Gastroesophageal sphincter (tissue), 4 donors: ENCODE data around the gene ADAMTS17. TPM values are rescaled to one million over a fixed set of nuclear protein-coding genes. Genes with fewer than 3 reads are reported as not detected.

Source experiments
- ATAC-seq: fragments of 150-250 bp; one replicate; pipeline ENCODE4 v1.9.1; 2016; ENCODE audit warnings: mild to moderate bottlenecking, moderate library complexity
- H3K27ac ChIP-seq, 4 donors: fragments of 200-600 bp; sonication (generic) in 3 of 4; 1 replicate in 3 of 4; 2 replicates in 1 of 4; pipeline ENCODE4 v1.5.1; 2016 to 2019
- H3K27me3 ChIP-seq: fragments of 200-600 bp; sonication (generic); one replicate; pipeline ENCODE4 v1.5.1; 2019
- H3K36me3 ChIP-seq, 2 donors: fragments of 200-600 bp; sonication (generic); one replicate each; pipeline ENCODE4 v1.5.1; 2019; ENCODE audit warnings: control low read depth in 1 of 2
- H3K4me1 ChIP-seq, 3 donors: fragments of 200-600 bp; sonication (generic); 1 replicate in 2 of 3; 2 replicates in 1 of 3; pipeline ENCODE4 v1.5.1; 2016 to 2019; ENCODE audit warnings: control low read depth in 2 of 3
- H3K4me3 ChIP-seq, 2 donors: fragments of 200-600 bp; sonication (generic); one replicate each; pipeline ENCODE4 v1.5.1; 2019; ENCODE audit warnings: mild to moderate bottlenecking in 1 of 2, moderate library complexity in 1 of 2
- H3K9me3 ChIP-seq, 3 donors: fragments of 200-600 bp; sonication (generic); one replicate each; pipeline ENCODE4 v1.5.1; 2017 to 2019; ENCODE audit warnings: control low read depth in 2 of 3
- CTCF ChIP-seq, 4 experiments: fragments of 200-600 bp in 2 of 4; fragments of 450-650 bp in 2 of 4; sonication (generic) in 1 of 4; IDR thresholded peaks; one replicate each; pipeline ENCODE4 v1.5.1; 2017 to 2019; ENCODE audit warnings: antibody characterized with exemption in 4 of 4, mild to moderate bottlenecking in 2 of 4, moderate library complexity in 2 of 4
- EP300 ChIP-seq: sonication (generic); formaldehyde crosslinking; IDR thresholded peaks from one replicate; pipeline ENCODE4 v1.6.1; 2017; ENCODE audit warnings: antibody characterized with exemption, mild to moderate bottlenecking
- POLR2A ChIP-seq, 2 donors: fragments of 450-650 bp; IDR thresholded peaks; one replicate each; pipeline ENCODE4 v1.6.1; 2017; ENCODE audit warnings: antibody characterized with exemption in 2 of 2, mild to moderate bottlenecking in 2 of 2, moderate library complexity in 1 of 2
- POLR2AphosphoS5 ChIP-seq: sonication (generic); formaldehyde crosslinking; IDR thresholded peaks from one replicate; pipeline ENCODE4 v1.6.1; 2017; ENCODE audit warnings: antibody characterized with exemption
- WGBS, 2 donors: methylation state at CpG; one replicate each; pipeline ENCODE4 v1.1.5; 2018; ENCODE audit warnings: low coverage in 1 of 2; 5-methylcytosine and 5-hydroxymethylcytosine counted together
- total RNA-seq, 4 donors: library from RNA; depleted of rRNA; stranded (reverse); fragments of >200 nt; gene quantifications; one replicate each; pipeline ENCODE4 v1.1.0, GENCODE V29; 2016

ADAMTS17 gene
- total RNA-seq, 4 donors from 2014 or later = 4.9 to 14.0 (median 11.3) TPM

- H3K36me3 ChIP-seq = no peaks in the 10 kb centered on the region
- 0 to 16% methylated on average over 1 to 5 of the region's 8 CpGs for WGBS, 2 donors
- ATAC-seq = no peak
- peak overlapping the region in 1 of 4 donors; percentile 68 for H3K27ac ChIP-seq
- H3K27me3 ChIP-seq = peaks cover 37% of the 10 kb centered on the region
- no peak for TF ChIP-seq CTCF (IDR thresholded peaks at IDR 0.05)
- no peak for TF ChIP-seq POLR2A (IDR thresholded peaks at IDR 0.05)
- no peak for TF ChIP-seq POLR2AphosphoS5
- no peak for TF ChIP-seq EP300
- peaks cover 0 to 8% (median 0%) of the 10 kb centered on the region in 3 donors for H3K9me3 ChIP-seq
- H3K4me1 ChIP-seq = peaks cover 0 to 17% (median 0%) of the 10 kb centered on the region in 3 donors
- peak overlapping the region; percentile 18 to 58 for H3K4me3 ChIP-seq
These were observed 32.2 kb upstream of the ADAMTS17 start for GRCh38 chr15:100373942-100374341.

GRCh38 chr15:100373120-100373896 lies 31.5 kb upstream of the ADAMTS17 start:
- Histone ChIP-seq H3K4me1 (peaks cover 0 to 17% (median 0%) of the 10 kb centered on the region in 3 donors), H3K9me3 (peaks cover 0 to 8% (median 0%) of the 10 kb centered on the region in 3 donors), H3K27me3 (peaks cover 37% of the 10 kb centered on the region), H3K27ac (peak overlapping the region in 3 of 4 donors; percentile 60 to 68 (median 64)), H3K36me3 (no peaks in the 10 kb centered on the region), H3K4me3 (peak overlapping the region; percentile 18 to 58)
- no peak for TF ChIP-seq POLR2A (IDR thresholded peaks at IDR 0.05)
- no peak for TF ChIP-seq POLR2AphosphoS5
- no peak for TF ChIP-seq CTCF (IDR thresholded peaks at IDR 0.05)
- no peak for TF ChIP-seq EP300
- ATAC-seq = peak; percentile 39
- 0% methylated on average over 2 to 3 of the region's 82 CpGs for WGBS, 2 donors

GRCh38 chr15:100372739-100373119 lies 31.0 kb upstream of the ADAMTS17 start:
- H3K27me3 ChIP-seq = peaks cover 37% of the 10 kb centered on the region
- TF ChIP-seq POLR2A (IDR thresholded peaks at IDR 0.05) = peak in 1 of 2 donors; percentile 13
- no peak for TF ChIP-seq EP300
- TF ChIP-seq POLR2AphosphoS5 = peak; percentile 44
- TF ChIP-seq CTCF (IDR thresholded peaks at IDR 0.05) = no peak
- ATAC-seq = peak; percentile 83
- H3K9me3 ChIP-seq = peaks cover 0 to 8% (median 0%) of the 10 kb centered on the region in 3 donors
- peak overlapping the region; percentile 18 to 58 for H3K4me3 ChIP-seq
- peak overlapping the region in 3 of 4 donors; percentile 60 to 68 (median 64) for H3K27ac ChIP-seq
- peaks cover 0 to 17% (median 0%) of the 10 kb centered on the region in 3 donors for H3K4me1 ChIP-seq
- H3K36me3 ChIP-seq = no peaks in the 10 kb centered on the region
- 13 to 28% methylated on average over 5 to 9 of the region's 9 CpGs for WGBS, 2 donors

GRCh38 chr15:100355342-100355741 lies 13.6 kb upstream of the ADAMTS17 start:
- ATAC-seq = no peak
- 75% methylated on average over 1 of the region's 2 CpGs; no CpG with 5 or more reads in 1 of the 2 donors for WGBS, 2 donors
- H3K4me1 ChIP-seq = peaks cover 0 to 7% (median 0%) of the 10 kb centered on the region in 3 donors
- H3K4me3 ChIP-seq = no peak overlapping the region
- TF ChIP-seq CTCF (IDR thresholded peaks at IDR 0.05) = no peak
- TF ChIP-seq POLR2AphosphoS5 = no peak
- no peak for TF ChIP-seq EP300
- TF ChIP-seq POLR2A (IDR thresholded peaks at IDR 0.05) = no peak
- peaks cover 0 to 7% (median 0%) of the 10 kb centered on the region in 3 donors for H3K9me3 ChIP-seq
- no peaks in the 10 kb centered on the region for H3K36me3 ChIP-seq
- H3K27me3 ChIP-seq = no peaks in the 10 kb centered on the region
- no peak overlapping the region for H3K27ac ChIP-seq

GRCh38 chr15:100353449-100353848 lies 11.7 kb upstream of the ADAMTS17 start:
- H3K4me1 ChIP-seq = peaks cover 0 to 19% (median 5%) of the 10 kb centered on the region in 3 donors
- no peak overlapping the region for H3K27ac ChIP-seq
- WGBS, 2 donors = 83 to 90% methylated on average over 2 to 3 of the region's 3 CpGs
- H3K9me3 ChIP-seq = no peaks in the 10 kb centered on the region
- no peak overlapping the region for H3K4me3 ChIP-seq
- H3K27me3 ChIP-seq = no peaks in the 10 kb centered on the region
- TF ChIP-seq CTCF (IDR thresholded peaks at IDR 0.05) (no peak), POLR2AphosphoS5 (no peak), POLR2A (IDR thresholded peaks at IDR 0.05) (no peak), EP300 (no peak)
- ATAC-seq = no peak
- H3K36me3 ChIP-seq = no peaks in the 10 kb centered on the region
